Gastroesophageal sphincter (tissue), 3 donors: Measurements from ENCODE around the gene RPS27L.

Source experiments
- CTCF ChIP-seq, 4 experiments: fragments of 200-600 bp in 2 of 4; fragments of 450-650 bp in 2 of 4; sonication (generic) in 1 of 4; IDR thresholded peaks; one replicate each; pipeline ENCODE4 v1.5.1; 2017 to 2019; ENCODE audit warnings: antibody characterized with exemption in 4 of 4, mild to moderate bottlenecking in 2 of 4, moderate library complexity in 2 of 4
- POLR2AphosphoS5 ChIP-seq: sonication (generic); formaldehyde crosslinking; IDR thresholded peaks from one replicate; pipeline ENCODE4 v1.6.1; 2017; ENCODE audit warnings: antibody characterized with exemption

- TF ChIP-seq POLR2AphosphoS5 (no peak), CTCF (IDR thresholded peaks at IDR 0.05) (no peak)
These were observed 47.8 kb downstream of the RPS27L start for GRCh38 chr15:63109498-63109897.
